GM19372 (cell line): ENCODE data around the gene PATE2.

ENCODE experiments used
- ATAC-seq: cut with Tn5 transposase; IDR thresholded peaks from one replicate; pipeline ENCODE4 v1.9.1; 2021; ENCODE audit warnings: mild to moderate bottlenecking, low read depth, moderate library complexity; ENCODE audit not compliant: unreplicated experiment

Gene PATE2

DNA sequence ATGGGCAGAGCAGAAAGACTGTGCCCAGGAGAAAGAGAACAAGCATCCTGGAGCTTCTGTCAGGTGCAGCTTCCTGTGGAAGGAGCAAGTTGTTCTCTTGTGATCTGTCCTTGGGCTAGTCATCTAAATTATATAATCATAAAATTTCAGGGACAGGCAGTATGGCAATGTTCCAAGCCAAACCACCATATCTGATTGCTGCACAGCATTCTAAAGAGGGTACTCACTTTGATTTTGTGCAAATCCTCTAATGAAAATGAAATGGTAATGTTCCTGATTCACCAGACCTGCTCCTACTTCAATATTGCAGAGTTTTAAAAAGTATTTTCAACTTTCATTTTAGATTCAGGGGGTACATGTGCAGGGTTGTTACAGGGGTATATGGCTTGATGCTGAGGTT lies at the start of gene PATE2:
Gene PATE2, minus strand, starts transcription at position 101 of the 400 bp plus-strand sequence. Its CDS starts 55 bp downstream, at position 46.
- no peak for ATAC-seq

- no peak for ATAC-seq
These were observed 29.3 kb upstream of the PATE2 start for GRCh38 chr11:125807909-125808308.

DNA sequence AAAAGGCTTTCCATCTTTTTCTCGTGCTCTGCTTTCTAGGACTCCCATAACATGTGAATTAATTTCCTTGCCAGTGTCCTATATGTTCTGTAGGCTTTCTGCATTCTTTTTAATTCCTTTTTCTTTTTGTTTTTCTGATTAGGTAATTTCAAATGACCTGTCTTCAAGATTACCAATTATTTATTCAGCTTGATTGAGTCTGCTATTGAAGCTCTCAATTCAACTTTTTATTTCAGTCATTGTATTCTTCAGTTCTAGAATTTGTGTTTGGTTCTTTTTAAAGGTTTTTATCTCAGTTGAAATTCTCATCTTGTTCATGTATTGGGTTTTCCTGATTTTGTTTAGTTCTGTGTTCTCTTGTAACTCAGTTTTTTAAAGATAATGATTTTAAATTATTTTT lies 23.8 kb upstream of the PATE2 start:
- ATAC-seq = no peak

GRCh38 chr11:125799808-125800207 lies 21.2 kb upstream of the PATE2 start:
- ATAC-seq = no peak

DNA sequence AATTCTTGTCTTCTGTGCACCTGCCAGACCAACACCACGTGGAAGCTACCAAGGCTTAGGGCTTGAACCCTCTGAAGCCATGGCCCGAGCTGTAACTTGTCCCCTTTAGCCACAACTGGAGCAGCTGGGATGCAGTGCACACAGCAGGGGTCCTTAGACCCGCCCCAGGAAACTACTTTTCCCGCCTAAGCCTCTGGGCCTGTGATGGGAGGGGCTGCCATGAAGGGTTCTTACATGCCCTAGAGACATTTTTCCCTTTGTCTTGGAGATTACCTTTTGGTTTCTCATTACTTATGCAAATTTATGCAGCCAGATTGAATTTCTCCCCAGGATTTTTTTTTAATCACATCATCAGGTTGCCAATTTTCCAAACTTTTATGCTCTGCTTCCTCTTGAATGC lies 19.0 kb upstream of the PATE2 start:
- no peak for ATAC-seq

DNA sequence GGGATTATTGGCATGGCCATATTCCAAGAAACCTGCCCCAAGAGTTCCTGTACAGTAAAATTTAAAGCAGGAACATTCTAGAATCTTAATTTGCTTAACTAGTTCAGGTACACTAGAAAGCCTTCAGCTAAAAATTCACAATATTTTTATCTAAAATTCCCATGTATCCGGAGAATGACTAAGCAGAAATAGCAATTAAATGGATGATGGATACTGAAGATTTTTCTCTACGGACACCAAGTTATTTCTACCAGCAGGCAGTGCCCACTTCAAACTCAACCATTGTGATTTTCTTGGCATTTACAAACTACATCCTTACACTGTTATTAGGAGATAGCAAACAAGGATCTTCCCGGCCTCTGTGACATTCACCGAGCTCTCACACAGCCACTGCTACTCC lies 12.2 kb upstream of the PATE2 start:
- ATAC-seq = no peak

DNA sequence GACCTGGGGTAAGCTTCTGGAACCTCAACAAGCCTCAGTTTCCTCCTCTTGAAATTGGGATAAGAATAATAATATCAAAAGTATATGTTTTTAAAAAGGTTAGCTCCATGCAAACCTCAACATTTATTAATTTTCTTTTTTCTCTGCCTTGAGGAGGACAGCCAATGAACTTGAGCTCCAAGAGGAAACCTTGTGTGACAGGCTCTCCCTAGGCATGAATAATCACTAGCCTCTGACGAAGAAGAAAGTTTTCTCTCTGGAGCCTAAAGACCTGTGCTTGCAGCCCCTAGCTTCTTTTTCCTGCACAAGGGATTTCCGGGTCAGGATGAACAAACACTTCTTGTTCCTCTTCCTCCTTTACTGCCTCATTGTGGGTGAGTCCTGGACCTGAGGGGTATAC lies 9.2 kb upstream of the PATE2 start, which contains the start of gene PATE3:
Gene PATE3, plus strand, starts transcription at position 301 of the 400 bp plus-strand sequence. Its CDS starts 25 bp downstream, at position 326.
- no peak for ATAC-seq

DNA sequence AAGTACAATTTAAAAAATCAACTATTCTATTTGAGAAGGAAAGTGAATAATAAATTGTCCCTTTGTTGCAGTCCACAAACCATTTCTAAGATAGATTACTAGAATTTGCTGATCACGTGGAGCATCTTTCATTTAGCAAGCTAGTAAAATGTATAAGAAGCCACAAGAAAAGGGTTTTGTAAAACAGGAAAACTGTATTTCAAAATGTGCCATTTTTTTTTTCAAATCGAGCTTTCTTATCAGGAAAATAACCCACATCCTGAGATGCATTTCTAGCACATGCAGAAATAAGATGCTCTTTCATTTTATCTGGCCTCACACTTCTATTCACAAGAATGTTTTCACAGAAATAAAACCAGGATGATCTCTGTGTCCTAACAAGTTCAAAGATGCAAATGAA lies 6.0 kb upstream of the PATE2 start:
- no peak for ATAC-seq

DNA sequence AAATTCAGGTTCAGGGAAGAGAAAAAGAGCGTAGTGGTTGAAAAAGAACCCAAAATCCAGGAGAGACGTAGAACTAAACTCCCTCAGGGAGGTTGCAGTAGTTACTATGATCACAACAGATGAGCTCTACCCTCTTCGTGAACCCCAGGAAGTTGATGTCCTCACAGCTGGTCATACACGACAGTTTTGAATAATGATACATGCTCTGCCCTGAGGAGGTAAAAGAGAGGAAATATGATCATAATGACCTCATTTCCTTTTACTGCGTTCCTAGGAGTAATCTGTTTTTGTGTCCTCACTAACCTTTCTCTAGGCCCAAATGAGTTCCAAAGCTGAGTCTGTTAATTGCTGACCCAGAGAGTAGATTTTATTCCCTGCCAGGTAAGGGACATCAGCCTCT lies 1.3 kb downstream of the PATE2 start:
- no peak for ATAC-seq

GRCh38 chr11:125773516-125773915 lies 5.1 kb downstream of the PATE2 start:
- ATAC-seq = no peak

- ATAC-seq = no peak
These were observed 5.7 kb downstream of the PATE2 start for GRCh38 chr11:125772834-125773505.

- no peak for ATAC-seq
These were observed 8.0 kb downstream of the PATE2 start for GRCh38 chr11:125770583-125770982.

DNA sequence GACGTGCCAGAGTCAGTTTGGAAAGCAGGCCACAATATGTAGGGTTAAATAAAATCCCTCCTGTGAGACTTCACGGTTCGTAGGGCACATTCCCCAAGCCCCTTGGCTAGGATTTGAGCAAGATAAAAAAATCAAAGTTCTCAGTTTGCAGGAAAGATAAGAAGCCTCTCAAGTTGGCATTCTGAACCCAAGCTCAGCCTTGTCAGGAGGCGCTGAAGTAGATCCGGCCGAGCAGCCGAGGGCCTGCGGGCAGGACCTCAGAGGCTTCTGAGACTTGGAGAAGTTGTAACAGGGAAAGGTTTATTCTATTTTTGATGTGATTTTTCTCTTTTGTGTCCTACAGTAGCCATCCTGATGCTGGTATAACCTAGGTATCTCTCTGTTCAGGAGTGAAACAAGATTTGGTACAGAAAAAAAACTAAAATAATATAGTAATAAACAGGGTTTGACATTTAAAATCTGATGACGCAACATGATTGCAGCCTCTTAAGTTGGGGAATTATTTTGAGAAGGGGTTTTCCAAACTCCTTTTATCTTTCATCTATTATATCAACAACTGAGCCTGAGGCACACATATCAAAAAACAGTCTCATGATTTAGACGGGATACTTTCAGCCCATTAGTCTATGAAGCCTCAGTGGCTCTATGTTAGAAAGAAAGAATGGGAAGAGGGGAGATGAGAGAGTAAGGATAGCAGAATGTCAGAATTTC lies 10.1 kb downstream of the PATE2 start:
- ATAC-seq = no peak

DNA sequence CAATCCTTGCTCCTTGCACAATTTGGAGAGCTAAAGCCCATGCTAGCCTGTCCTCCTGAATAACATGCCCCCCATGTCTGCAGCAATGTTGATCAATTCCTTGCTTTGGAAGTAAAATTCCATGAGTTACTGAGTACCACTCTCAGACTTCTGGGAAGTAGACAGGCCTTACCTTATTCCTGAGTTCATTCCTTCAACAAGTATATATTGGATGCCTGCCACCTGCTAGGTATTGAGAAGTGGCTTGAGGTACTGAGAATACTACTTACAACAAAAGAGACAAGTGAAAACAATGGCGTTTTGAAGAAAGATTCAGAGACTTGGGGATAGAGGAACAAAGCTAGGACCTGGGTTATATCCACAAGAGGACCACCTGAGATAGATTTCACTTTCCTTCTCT lies 12.4 kb downstream of the PATE2 start:
- no peak for ATAC-seq

- no peak for ATAC-seq
These were observed 15.1 kb downstream of the PATE2 start for GRCh38 chr11:125763483-125763882.

DNA sequence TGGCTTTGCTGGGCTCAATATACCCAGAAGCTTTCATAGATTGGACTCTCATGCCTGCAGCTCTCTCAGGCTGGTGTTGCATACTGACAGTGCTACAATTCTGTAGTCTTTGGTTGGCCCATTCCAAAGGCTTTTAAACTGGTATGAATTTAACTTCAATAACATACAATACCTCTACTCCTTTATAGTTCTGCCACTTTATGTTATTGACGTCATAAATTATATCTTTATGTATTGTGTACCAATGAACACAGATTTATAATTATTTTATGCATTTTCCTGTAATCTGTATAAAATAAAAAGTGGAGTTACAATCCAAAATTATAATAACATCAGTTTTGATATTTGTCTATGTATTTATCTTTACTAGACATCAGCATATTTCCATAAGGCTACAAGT lies 16.2 kb downstream of the PATE2 start:
- ATAC-seq = no peak

DNA sequence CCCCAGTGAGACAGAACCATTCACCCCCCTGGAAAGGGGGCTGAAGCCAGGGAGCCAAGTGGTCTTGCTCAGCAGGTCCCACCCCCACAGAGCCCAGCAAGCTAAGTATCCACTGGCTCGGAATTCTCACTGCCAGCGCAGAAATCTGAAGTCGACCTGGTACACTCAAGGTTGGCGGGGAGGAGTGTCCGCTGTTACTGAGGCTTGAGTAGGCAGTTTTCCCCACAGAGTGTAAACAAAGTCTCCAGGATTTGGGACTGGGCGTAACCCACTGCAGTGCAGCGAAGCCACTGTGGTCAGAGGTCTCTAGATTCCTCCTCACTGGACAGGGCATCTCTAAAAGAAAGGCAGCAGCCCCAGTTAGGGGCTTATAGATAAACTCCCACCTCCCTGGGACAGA lies 22.6 kb downstream of the PATE2 start:
- no peak for ATAC-seq

DNA sequence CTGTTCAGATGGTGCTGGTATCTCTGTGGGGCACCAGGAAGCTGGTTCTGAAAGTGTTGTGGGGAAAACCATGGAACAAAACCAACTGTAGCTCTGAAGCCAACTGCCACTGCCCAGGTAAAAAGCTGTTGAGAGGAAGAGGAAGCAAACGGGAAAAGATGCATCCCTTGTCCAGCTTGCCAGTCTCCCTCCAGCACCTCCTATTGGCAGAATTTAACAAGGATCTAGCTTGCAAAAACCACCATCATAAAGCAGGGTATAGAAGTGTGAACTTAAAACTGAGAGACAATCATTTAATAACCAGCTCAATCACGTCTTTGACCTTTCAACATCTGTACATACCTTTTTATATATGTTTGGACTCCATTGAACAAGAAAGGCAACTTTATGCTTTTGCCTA lies 28.0 kb downstream of the PATE2 start:
- ATAC-seq = no peak

DNA sequence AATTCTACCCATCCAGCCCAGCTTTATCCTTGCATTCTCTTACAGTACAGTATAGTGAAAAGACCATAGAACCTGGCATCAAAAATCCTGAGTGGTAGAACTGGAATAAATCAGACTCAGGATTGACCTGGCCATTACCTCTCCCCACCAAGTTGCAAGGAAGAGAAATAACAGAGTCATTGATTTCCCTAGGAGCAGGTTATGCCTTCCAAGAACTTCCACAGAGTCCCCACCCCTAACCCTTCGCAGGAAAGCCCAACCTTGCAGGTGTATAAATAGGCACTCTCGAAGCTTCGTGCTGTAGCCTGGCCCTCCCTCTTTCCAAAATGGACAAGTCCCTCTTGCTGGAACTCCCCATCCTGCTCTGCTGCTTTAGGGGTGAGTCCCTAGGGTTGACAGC lies 32.6 kb downstream of the PATE2 start, which contains the start of gene PATE1:
Gene PATE1, plus strand, starts transcription at position 301 of the 400 bp plus-strand sequence. Its CDS starts 26 bp downstream, at position 327.
- no peak for ATAC-seq

DNA sequence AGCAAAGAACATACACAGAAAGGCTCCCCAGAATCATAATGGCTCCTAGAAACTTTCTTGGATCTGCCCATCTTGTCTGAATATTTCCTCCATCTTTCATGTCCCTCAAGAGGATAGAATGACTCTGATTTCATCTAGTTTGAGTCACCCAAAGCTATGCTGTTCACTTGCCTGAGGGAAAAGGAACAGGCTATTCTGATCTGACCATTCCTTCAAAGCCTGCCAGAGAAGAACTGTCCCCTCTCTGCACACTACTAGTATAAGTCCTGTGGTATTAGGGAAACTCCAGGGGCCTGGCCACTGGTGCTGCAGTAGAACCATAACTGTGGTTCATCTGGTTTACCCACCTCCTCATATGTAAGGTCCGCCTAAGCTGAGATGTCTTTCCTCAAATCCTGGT lies 34.9 kb downstream of the PATE2 start:
- no peak for ATAC-seq

- no peak for ATAC-seq
These were observed 38.0 kb downstream of the PATE2 start for GRCh38 chr11:125740617-125741016.

GRCh38 chr11:125728969-125729368 lies 49.7 kb downstream of the PATE2 start:
- no peak for ATAC-seq
